Measurements from ENCODE around the gene C3orf33.

DNA sequence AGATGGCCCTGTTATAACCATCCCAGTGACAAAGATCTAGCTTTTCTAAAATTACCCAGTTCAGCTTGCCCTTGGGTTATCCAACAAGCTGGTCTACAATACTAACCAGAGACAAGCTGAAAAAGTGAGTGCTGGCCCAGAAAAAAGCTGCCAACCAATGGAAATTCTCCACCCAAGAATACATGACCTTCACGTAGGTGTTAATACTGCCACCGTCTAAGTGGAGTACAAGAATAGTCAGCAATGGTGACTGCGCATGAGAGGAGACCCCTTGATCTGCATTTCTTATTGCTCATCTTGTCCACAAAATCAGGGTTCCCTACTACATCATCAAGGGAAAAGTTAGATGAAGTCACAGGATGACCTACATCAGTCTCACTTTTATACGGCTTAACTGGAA lies 45.4 kb downstream of the C3orf33 start:
- TF ChIP-seq MAFF (IDR thresholded peaks at IDR 0.05; ENCODE audit: low read length) (no peak), POLR2AphosphoS5 (IDR thresholded peaks at IDR 0.05; ENCODE audit: control insufficient read depth, insufficient read depth, low read depth, low read length) (no peak), NCOA2 (IDR thresholded peaks at IDR 0.05; ENCODE audit: partially characterized antibody in 2 of 2) (no peak), STAG1 (CRISPR knock-in tag; IDR thresholded peaks at IDR 0.05; ENCODE audit: borderline replicate concordance) (no peak), ILK (tag; IDR thresholded peaks at IDR 0.05; ENCODE audit: borderline replicate concordance, low read depth) (no peak), FOXK2 (conservative IDR thresholded peaks at IDR 0.05 in 1 of 2, IDR thresholded peaks at IDR 0.05 in 1 of 2; ENCODE audit: low read depth in 2 of 2) (no peak), FOXA1 (IDR thresholded peaks at IDR 0.05; ENCODE audit: borderline replicate concordance) (no peak)
